GM18870 (cell line): Measurements from ENCODE around the gene DNAAF5.
A peak's percentile ranks its signal among the peaks of the same experiment; 100 is the strongest.
"Not testable (repeated sequence)": the region's sequence is repeated elsewhere in the genome, so short reads cannot be mapped to it uniquely, and the experiment has no call there.

ENCODE experiments used
- ATAC-seq: cut with Tn5 transposase; IDR thresholded peaks from one replicate; pipeline ENCODE4 v1.9.1; 2021; ENCODE audit warnings: moderate library complexity; ENCODE audit not compliant: unreplicated experiment

The DNAAF5 gene

DNA sequence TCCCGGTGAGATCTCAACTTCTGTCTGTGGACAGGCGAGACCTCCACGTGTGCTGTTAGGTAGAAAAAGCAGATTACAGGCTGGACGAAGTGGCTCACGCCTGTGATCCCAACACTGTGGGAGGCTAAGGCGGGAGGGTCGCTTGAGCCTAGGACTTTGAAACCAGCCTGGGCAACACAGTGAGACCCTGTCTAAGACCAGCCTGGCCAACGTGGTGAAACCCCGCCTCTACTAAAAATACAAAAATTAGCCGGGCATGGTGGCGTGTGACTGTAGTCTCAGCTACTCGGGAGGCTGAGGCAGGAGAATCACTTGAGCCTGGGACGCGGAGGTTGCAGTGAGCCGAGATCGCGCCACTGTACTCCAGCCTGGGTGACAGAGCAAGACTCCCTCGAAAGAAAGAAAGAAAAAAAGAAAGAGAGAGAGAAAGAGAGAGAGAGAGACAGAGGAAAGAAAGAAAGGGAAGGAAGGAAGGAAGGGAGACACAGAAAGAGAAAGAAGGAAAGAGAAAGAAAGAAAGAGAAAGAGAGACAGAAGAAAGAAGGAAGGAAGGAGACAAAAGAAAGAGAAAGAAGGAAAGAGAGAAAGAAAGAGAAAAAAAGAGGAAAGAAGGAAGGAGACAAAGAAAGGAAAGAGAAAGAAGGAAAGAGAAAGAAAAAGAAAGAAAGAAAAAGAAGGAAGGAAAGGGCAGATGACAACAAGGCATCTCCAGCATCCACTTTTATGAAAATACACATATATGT lies 76.2 kb downstream of the DNAAF5 start:
- no peak for ATAC-seq

DNA sequence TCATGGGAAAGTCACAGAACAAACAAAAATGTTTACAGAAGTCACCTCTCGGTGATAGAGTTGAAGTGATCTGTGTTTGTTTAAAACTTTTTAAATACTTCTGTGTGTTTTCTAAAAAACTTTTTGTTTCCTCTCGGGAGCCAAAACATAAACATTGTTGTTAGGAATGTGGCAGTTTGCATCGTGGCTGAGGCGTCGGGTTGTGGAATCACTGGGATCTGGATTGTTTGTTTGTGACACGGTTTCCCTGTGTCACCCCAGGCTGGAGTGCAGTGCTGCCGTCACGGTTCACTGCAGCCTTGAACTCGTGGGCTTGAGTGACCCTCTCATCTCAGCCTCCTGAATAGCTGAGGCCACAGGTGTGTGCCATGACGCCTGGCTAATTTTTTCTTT lies 76.7 kb downstream of the DNAAF5 start:
- ATAC-seq = no peak

DNA sequence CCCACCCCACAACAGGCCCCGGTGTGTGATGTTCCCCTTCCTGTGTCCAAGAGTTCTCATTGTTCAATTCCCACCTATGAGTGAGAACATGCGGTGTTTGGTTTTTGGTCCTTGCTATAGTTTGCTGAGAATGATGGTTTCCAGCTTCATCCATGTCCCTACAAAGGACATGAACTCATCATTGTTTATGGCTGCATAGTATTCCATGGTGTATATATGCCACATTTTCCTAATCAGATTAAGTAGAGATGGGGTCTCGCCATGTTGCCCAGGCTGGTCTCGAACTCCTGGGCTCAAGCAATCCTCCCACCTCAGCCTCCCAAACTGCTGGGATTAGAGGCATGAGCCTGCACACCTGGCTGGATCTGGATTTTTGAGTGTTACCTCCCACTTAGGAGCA lies 77.3 kb downstream of the DNAAF5 start:
- ATAC-seq = not testable (repeated sequence)

DNA sequence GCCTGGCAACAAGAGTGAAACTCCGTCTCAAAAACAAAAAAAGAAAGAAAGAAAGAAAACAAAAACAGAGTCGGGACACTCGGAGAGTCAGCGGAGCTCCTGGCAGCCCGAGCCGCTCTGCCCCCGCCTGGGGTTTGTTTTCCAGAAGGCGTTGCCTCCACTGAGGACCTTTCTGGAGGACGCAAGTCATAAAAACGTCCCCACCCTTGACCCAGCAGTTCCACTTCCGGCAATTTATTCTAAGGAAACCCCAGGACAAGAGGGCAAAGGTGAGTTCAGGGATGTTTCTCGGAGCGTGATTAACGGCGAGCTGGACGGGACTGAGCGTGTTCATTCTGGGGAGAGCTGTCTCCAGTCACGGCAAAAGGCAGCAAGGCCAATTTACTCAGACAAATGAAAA lies 78.8 kb downstream of the DNAAF5 start:
- no peak for ATAC-seq

DNA sequence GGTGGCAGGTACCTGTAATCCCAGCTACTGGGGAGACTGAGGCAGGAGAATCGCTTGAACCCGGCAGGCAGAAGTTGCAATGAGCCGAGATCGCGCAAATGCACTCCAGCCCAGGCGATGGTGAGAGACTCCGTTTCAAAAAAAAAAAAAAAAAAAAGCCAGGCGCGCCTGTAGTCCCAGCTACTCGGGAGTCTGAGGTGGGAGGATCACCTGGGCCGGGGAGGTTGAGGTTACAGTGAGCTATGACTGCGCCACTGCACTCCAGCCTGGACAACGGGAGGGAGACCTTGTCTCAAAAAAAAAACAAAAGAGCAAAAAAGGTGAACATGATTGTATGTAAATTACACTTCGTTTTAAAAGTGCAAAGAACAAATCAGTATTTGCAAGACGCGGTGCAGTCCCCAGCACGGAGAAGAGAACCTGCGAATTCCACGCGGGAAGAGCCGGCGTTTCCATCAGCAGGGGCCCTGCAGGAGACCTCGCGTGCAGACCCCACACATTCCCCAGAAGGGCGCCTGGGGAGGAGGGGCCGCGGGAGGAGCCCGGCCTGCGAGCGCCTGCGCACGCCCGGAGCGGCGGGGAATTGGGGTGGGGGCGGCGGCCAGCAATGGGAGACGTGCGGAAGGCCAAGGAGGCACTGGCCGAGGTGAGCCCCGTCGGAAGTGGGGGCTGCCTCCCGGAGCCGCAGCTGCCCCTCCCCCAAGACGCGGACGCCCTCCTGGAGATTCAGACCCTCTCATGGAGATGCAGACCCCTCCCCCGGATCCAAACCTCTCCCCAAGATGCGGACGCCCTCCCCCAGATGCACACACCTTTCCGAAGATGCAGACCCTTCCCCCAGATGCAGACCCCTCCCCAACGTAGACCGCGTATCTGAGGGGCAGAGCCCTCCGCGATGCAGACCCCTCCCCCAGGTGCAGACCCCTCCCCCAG lies 89.1 kb downstream of the DNAAF5 start:
- ATAC-seq = no peak

DNA sequence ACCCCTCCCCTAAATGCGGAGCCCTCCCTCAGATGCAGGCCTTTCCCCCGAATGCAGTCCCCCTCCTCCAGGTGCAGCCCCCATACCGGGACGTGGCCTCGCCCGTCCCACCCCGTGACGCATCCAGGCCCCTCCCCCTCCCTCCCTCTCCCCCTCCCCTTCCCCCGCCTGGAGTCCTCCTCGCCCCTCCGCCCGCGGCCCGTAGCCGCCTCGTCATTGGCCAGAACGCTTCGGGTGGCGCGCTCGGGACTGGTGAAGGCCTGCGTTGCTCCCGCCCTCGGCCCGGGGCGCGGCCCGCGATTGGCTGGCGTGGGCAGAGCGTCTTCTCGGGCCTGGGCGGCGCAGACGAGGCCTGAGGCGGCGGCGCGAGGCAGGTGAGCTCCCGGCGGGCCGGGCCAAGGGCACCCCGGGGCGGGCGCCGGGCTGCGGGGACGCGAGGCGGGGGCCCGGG lies 89.8 kb downstream of the DNAAF5 start:
- no peak for ATAC-seq

DNA sequence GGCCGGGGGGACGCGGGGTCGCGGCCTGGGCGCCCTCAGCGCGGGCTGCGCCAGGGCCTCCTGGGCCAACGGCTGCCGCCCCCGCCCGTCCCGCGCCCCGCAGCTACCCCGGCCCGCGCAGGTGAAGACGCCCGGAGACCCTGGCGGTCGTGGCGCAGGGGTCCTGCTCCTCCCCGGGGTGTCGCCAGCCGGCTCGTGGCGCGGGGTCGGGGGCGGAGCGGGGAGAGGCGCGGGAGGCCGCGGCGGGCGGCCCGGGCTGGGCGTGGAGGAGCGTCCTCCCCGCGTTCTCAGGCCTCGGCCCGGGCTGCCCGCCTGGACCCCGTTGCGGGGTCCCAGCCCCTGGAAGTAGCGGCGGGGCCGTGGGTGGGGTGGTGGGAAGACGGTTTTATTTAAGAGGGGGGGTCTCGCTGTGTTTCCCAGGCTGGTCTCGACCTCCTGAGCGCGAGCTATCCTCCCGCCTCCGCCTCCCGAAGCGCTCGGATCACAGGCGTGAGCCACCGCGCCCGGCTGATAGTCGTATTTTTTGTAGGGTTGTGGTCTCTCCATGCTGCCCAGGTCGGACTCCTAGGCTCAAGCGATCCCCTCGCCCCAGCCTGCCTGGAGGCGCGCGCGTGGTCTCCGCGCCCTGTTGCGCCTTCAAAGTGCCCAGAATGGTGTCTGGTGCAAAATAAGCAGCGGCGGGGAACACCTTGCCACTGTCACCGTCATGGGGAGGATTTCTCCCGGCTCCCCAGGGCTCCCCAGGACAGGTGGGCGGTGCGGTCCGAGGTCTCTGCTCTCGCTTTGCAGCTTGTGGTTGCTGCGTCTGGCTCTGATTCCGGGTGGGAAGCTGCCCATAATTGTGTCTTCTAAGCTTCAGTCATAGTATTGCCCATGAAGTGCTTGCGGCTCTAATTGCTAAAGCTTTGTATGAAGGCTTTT lies 90.5 kb downstream of the DNAAF5 start:
- no peak for ATAC-seq

DNA sequence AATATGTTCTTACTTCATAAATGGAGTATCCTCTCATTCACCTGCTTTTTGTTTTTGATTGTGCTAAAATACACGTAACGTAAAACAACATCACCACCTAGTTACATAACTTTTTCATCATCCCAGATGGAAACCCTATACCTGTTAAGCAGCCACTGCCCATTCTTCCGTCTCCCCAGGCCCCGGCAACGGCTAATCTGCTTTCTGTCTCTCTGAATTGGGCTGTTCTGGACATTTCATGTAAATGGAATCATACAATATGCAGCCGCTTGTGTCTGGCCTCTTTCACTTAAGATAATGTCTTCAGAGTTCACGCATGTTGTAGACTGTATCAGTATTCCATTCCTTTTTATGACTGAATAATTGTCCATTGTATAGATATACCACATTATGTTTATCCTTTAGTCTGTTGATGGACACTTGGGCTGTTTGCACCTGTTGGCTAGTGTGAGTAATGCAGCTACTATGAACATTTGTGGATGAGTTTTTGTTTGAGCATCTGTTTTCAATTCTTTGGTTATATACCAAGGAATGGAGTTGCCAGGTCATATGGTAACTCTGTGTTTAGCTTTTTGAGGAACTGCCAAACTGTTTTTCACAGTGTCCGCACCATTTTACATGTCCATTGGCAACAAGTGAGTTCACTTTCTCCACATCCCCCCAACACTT lies 91.7 kb downstream of the DNAAF5 start:
- no peak for ATAC-seq

DNA sequence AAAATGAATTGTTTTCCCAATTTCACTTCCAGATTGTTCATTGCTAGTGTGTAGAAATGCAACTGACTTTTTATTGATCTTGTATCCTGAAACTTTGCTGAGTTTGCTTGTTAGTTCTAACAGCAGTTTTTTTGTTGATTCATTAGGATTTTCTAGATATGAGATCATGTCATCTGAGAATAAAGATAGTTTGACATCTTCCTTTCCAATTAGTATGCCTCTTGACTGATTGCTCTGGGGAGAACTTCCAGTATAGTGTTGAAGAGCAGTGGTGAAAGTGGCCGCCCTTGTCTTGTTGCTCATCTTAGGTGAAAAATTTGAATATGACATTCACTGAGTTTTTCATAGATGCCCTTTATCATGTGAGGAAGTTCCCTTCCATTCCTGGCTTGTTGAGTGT lies 93.8 kb downstream of the DNAAF5 start:
- no peak for ATAC-seq

DNA sequence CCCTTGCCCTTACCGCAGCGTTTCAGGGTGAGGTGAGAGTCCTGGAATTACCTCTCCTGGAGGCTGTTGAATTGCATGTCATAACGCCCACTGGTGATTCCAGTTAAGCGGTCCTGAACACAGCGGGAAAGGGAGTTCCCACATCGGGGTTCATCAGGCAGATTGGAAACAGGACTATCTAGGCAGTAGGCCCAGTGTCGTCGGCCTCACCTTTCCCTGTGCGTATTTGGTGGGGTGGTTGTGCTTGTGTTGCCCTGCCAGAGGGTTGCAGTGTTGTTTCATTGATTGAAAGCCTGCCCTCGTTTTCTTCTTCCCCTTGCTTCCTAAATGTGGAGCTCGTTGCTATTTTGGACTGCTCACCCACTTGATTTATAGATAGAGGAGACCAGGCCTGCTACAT lies 95.2 kb downstream of the DNAAF5 start:
- ATAC-seq = no peak

DNA sequence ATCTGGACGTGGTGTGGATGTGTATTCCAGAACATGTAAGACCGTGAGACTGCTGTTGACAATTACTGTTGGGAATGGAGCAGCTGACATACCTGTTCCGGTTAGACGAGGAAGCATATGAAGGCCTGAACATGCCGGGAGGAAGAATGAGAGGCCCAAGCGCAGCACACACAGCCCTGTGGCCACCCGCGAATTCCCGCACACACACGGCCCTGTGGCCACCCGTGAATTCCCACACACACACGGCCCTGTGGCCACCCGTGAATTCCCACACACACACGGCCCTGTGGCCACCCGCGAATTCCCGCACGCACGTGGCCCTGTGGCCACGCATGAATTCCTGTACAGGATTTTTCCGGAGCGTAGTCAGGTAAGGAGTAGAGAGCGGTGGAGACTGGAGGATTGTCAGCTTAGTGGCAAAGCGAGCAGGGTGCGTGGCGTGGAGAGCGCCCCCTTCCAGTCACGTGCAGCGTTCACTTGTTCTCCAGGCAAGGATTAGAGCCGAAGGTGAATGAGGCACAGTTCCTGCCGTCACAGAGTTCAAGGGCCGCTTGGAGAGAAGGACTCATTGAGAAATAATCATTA lies 96.3 kb downstream of the DNAAF5 start:
- no peak for ATAC-seq

DNA sequence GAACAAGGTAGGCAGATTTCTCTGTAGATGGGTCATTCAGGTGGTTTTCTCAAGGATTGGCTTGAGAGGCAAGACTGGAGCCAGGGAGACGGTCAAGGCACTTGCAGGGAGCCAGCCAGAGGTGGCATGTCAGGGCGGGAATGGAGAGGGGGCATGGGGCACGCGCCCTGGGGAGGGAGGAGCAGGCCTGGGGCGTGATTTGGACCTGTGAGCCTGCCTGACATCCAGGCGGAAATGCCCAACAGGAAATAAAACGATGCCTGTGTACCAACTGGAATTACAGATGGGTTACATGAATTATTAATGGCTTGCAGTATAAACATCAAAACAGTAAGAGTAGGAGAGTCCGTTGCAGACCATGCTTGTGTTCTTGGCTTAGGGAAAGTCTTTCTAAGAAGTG lies 97.2 kb downstream of the DNAAF5 start:
- ATAC-seq = no peak

DNA sequence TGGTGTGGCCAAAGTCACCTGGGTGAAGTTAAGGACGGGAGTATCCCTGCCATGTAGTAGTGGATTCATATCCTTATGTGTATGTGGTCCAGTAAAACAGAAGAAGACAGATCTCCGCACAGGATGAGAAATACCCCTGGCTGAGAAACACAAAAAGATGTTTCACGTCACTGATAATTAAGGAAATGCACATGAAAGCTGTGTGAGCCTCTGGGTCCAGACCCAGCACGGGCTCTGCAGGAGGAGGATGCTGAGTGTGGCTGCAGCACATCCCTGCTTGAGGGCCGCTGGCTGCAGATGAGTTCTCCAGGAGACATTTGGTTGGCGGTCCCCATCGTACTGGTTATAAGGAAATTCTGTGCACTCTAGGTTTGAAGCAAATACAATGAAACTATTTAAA lies 97.6 kb downstream of the DNAAF5 start:
- ATAC-seq = no peak

DNA sequence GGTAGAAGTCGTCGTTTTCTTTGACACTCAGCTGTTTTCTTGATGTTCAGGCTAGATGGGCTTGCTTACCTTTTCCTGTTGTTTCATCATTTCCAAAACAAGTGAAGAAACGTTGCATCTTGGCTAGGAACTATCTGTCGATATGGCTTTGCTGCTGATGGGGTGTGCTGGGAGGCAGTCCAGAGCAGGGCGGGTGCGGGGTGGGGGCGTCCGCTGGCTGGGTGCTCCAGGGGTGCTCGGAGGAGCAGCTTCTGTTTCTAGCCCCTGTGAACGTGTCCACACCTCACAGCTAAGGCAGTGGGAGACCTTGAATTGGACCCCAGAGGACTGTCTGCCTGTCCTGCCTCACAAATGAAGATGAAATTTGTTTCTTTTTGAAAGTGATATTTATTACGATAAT lies 98.2 kb downstream of the DNAAF5 start:
- no peak for ATAC-seq

DNA sequence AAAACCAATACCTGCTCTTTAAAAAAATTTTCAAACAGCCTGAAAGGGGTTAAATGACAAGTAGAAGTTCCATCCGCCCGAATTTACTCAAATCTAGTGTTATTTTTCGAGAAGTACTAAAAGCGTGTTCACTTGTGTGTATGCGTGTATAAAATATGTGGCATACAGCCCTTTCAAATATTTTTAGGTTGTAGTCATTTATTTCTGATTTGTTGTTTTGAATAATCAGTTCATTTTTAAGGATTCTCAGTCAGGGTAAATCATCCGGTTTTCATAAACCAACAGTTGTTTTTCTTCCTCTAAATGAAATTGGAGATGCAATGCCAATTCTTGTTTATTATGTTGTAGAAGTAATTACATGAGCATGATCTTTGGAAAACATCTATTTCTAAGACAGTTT lies 98.9 kb downstream of the DNAAF5 start:
- ATAC-seq = no peak

DNA sequence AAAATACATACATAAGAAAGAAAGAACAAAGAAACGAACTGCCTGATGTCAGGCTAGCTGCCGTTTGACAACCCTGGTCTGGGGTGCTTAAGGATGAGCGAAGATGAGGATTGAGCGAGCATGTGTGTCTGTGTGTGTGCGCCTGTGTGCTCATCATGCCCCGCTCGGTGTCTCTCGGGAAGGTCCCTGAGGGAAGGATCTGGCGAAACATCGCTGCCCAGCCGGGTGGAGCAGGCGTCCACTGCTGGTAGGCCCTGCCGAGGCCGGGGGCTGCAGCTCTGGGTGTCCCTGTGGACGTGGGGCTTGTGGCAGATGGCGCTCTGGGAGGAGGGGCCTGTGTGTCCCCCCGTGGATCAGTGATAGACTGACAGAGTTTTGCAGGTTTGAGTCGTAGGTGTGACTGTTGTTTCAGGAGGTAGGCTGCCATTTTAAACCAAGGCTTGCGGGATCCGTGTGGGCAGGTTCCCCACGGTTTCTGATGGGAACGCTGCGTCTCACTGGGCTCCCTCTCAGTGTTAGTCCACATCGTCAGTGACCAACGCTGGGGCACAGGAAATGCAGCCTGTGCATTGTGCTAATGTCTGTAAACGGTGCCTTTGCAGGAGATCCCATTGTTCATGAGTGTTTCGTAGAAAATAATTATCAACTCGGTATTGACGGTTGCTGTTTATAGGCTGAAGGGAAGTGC lies 99.9 kb downstream of the DNAAF5 start:
- ATAC-seq = no peak

DNA sequence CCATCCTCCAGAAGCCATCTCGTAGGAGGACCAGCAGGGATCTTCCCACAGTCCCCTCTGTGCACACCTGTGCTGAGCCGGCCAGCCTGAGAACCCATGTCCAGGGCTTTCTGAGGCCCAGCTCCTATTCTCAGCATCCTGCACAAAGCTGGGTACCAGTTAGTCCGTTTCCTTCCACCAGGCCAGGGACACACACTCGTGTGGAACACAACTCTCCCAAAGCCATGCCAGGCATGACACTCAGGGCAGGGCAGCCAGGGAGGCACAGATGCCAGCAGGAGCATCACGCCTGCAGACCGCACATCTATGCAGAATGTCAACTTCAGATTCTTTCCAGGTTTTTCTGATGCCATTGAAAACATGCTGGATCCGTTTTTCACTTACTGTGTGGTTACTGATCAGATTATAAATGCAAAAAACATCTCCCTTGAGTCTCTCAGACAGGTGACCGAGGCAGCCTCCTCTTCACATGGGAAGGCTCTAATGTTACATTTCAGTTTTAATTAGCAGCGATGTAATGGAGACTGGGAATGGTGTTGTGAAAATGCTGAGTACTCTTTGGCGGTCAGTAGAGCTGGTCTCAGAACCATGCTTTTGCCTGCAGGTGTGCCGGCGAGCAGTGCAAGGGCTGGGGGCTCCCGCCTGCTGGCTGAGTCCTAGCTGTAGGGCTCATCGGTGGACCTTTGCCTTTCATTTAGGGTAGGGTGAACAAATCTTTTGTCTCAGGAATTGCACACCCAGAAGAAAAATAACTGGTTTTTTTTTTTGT lies 102.5 kb downstream of the DNAAF5 start:
- ATAC-seq = no peak

DNA sequence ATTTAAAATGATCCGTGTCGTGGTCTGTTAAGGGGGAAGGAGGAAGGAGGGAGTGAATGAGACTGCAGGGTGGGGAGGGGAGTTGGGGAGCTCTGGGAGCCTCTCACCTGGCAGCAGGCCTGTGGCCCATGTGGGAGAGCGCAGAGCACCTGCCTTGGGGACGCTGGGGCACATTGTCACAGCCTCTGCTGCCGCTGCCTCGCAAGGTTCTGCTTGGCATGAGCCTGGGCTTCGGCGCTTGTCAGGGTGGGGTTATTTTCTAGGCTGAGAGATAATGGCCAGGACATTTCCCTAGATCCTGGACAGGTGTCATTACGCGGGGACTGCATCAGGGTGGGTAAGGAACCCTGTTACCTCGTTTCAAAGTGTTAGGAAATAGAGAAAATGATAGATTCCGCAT lies 103.6 kb downstream of the DNAAF5 start:
- ATAC-seq = no peak

DNA sequence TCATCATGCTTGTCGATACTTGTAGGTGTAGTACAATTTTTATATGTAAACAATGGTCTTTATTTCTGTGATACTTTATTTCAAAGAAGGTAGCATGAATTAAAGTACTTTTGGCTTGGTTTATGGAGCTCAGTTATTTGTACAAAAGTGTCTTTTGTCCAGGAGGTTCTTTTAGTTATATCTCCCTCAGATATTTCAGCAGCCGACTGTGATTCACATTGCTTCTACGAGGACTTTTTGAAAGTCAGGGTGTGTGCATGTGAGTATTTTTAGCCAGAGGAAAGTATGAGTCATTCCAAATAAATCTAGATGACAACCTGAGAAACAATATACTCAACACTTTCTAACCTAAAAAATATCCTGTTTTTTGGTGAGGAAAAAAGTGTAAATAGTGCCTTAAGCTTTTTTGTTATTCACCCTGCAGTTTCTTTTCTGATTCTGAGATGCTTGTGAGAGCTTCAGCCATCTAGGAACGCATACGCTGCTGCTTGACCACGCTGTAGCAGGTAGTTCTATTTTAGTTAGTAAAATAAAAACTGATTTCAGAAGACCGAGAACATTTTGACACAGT lies 105.2 kb downstream of the DNAAF5 start:
- ATAC-seq = peak; percentile 67
